K562 (cell line): ENCODE measurements around the gene PLEKHH2. TPM values are rescaled to one million over a fixed set of nuclear protein-coding genes. Genes with fewer than 3 reads are reported as not detected.
A peak's percentile ranks its signal among the peaks of the same experiment; 100 is the strongest.

ENCODE experiments used
- ATAC-seq: fragments of 200-7000 bp; cut with Tn5 transposase; 3 replicates; pipeline ENCODE4 v1.9.1; 2020; ENCODE audit warnings: moderate library complexity
- BruUV-seq: library from RNA; stranded (reverse); fragments of 400-500 nt; replicated peaks from 2 replicates; lab custom pipeline; 2021; lab: Mats Ljungman, UMichigan
- CTCF ChIA-PET: fragments of 300-600 bp; formaldehyde crosslinking; extraction: SDS; loops from one replicate; lab custom pipeline; 2021; ENCODE audit warnings: low intra/inter-chr PET ratio; lab: Yijun Ruan, JAX
- POLR2A ChIA-PET: fragments of 300-600, 350-650 bp; sonication (Branson Sonifier 250); formaldehyde crosslinking; extraction: SDS; loops from one replicate; lab custom pipeline; 2021; ENCODE audit warnings: antibody characterized with exemption, inconsistent platforms; lab: Yijun Ruan, JAX
- DNase-seq, 4 experiments: peaks; one replicate each; pipeline versions ENCODE4 v3.0.0 to v3.0.0-alpha.2; 2011 to 2018; ENCODE audit warnings: low spot score in 3 of 4, mixed read lengths in 3 of 4; ENCODE audit errors: extremely low read depth in 1 of 4
- FAIRE-seq: peaks from 2 replicates; lab custom pipeline; 2011; peaks lifted over from hg19 to GRCh38; lab: Jason Lieb, UNC
- H2AFZ ChIP-seq: 2 replicates; pipeline ENCODE4 v1.6.0; 2011; ENCODE audit warnings: low read depth, low read length, control low read depth, inconsistent platforms
- H3K27ac ChIP-seq: fragments of 200-600 bp; 3 replicates; pipeline ENCODE4 v1.8.0; 2011; ENCODE audit warnings: low read depth, mild to moderate bottlenecking, control low read depth, inconsistent platforms, low read length, moderate library complexity, mixed read lengths; ENCODE audit errors: extremely low read depth
- H3K27me3 ChIP-seq, 2 experiments: fragments of 300-600 bp in 1 of 2; 2 replicates in 1 of 2; 3 replicates in 1 of 2; pipeline versions ENCODE4 v1.6.0 to v1.8.0; 2011; ENCODE audit warnings: inconsistent platforms in 2 of 2, low read length in 2 of 2, mild to moderate bottlenecking in 1 of 2, mixed read lengths in 1 of 2, moderate library complexity in 1 of 2; ENCODE audit not compliant: control insufficient read depth in 2 of 2, insufficient read depth in 2 of 2
- H3K36me3 ChIP-seq: fragments of 300-600 bp; 3 replicates; pipeline ENCODE4 v1.8.0; 2011; ENCODE audit warnings: mild to moderate bottlenecking, low read length, inconsistent platforms; ENCODE audit not compliant: control insufficient read depth, insufficient read depth
- H3K4me1 ChIP-seq, 2 experiments: fragments of 200-600 bp in 1 of 2; replicated peaks in 1 of 2; 2 replicates in 1 of 2; 3 replicates in 1 of 2; pipeline versions ENCODE4 v1.5.1 to v1.8.0; 2011; ENCODE audit warnings: inconsistent platforms in 2 of 2, low read length in 2 of 2, mild to moderate bottlenecking in 1 of 2, mixed read lengths in 1 of 2, moderate library complexity in 1 of 2; ENCODE audit not compliant: control insufficient read depth in 2 of 2, insufficient read depth in 2 of 2
- H3K4me2 ChIP-seq: 2 replicates; pipeline ENCODE4 v1.6.1; 2011; ENCODE audit warnings: low read length, control low read depth, inconsistent platforms, mixed read lengths; ENCODE audit not compliant: insufficient read depth
- H3K4me3 ChIP-seq: fragments of 200-600 bp; sonication (generic), shearing (Covaris generic); 2 replicates; pipeline ENCODE4 v1.5.1; 2016; ENCODE audit warnings: control low read depth, inconsistent platforms
- H3K79me2 ChIP-seq: fragments of 200-600 bp; 3 replicates; pipeline ENCODE4 v1.8.0; 2011; ENCODE audit warnings: low read length, inconsistent platforms; ENCODE audit not compliant: control insufficient read depth, insufficient read depth
- H3K9ac ChIP-seq, 2 experiments: 2 replicates each; pipeline versions ENCODE4 v1.6.0 to v1.6.1; 2011; ENCODE audit warnings: low read depth in 2 of 2, low read length in 2 of 2, control low read depth in 1 of 2, inconsistent platforms in 1 of 2, mild to moderate bottlenecking in 1 of 2, mixed read lengths in 1 of 2; ENCODE audit not compliant: insufficient read depth in 1 of 2
- H3K9me1 ChIP-seq: one replicate; pipeline ENCODE4 v1.6.0; 2011; ENCODE audit warnings: inconsistent platforms, mild to moderate bottlenecking, low read length, moderate library complexity; ENCODE audit not compliant: control insufficient read depth, insufficient read depth
- H3K9me3 ChIP-seq: replicated peaks from 2 replicates; pipeline ENCODE4 v1.5.1; 2011; ENCODE audit warnings: low read depth, low read length, inconsistent platforms; ENCODE audit not compliant: control insufficient read depth, insufficient read depth
- H4K20me1 ChIP-seq: replicated peaks from 2 replicates; pipeline ENCODE4 v1.6.1; 2011; ENCODE audit warnings: low read length, inconsistent platforms, mixed read lengths; ENCODE audit not compliant: control insufficient read depth, insufficient read depth
- CBX1 ChIP-seq: sonication (generic); IDR thresholded peaks from 2 replicates; pipeline ENCODE4 v1.6.1; 2016; ENCODE audit warnings: antibody characterized with exemption, low read depth, mild to moderate bottlenecking
- COPS2 ChIP-seq: fragments of 450-650 bp; conservative IDR thresholded peaks from 2 replicates; pipeline ENCODE4 v1.6.1; 2016; ENCODE audit warnings: mild to moderate bottlenecking, moderate library complexity
- EZH2 ChIP-seq: IDR thresholded peaks from 2 replicates; pipeline ENCODE4 v1.6.1; 2012; ENCODE audit warnings: low read depth, mild to moderate bottlenecking, inconsistent platforms, low read length, borderline replicate concordance
- MCM7 ChIP-seq, 2 experiments: fragments of 450-650 bp; IDR thresholded peaks; 2 replicates each; pipeline ENCODE4 v1.6.1; 2016 to 2018
- RBM15 ChIP-seq: fragments of 200-400 bp; formaldehyde crosslinking; IDR thresholded peaks from 2 replicates; pipeline ENCODE4 v1.6.1; 2018; ENCODE audit warnings: mild to moderate bottlenecking, low read length, moderate library complexity; ENCODE audit not compliant: insufficient read depth
- RBM17 ChIP-seq: fragments of 200-400 bp; formaldehyde crosslinking; IDR thresholded peaks from 2 replicates; pipeline ENCODE4 v1.6.1; 2017; ENCODE audit warnings: low read depth, mild to moderate bottlenecking, low read length, borderline replicate concordance
- ZNF134 ChIP-seq: fragments of 250-450 bp; sonication (Bioruptor Pico); conservative IDR thresholded peaks from 2 replicates; pipeline ENCODE4 v1.4.0; 2020
- ZNF57 ChIP-seq: fragments of 450-650 bp; formaldehyde crosslinking; IDR thresholded peaks from 2 replicates; pipeline ENCODE4 v1.4.0; 2020; ENCODE audit warnings: mild to moderate bottlenecking, moderate library complexity
- WGBS: fragments of 100-300 bp; shearing (Covaris generic); methylation state at CpG from one replicate; pipeline ENCODE4 v1.1.6; 2016; ENCODE audit warnings: low coverage, mixed read lengths; ENCODE audit not compliant: insufficient coverage; ENCODE audit errors: missing lambda C conversion rate; 5-methylcytosine and 5-hydroxymethylcytosine counted together
- in situ Hi-C: fragments of 300-500 bp; cut with MboI; formaldehyde crosslinking; loops from 4 replicates; pipeline ENCODE4 v1.15.0; 2018; ENCODE audit warnings: inconsistent platforms, mixed read lengths
- intact Hi-C: fragments of 100-400 bp; cut with micrococcal nuclease; formaldehyde crosslinking; loops from 2 replicates; pipeline ENCODE4 v1.14.2; 2022
- polyA plus RNA-seq, 8 experiments: library from polyadenylated mRNA; depleted of rRNA in 4 of 8; stranded (reverse) in 5 of 8; unstranded in 3 of 8; fragments of >200 nt; fragmentation: Nextera tagmentation in 2 of 8; fragmentation: Illumina TruSeq in 1 of 8; extraction: Ambion mirVana in 2 of 8; extraction: Trizol in 1 of 8; gene quantifications; 2 replicates each; pipeline versions ENCODE4 v1.2.1 to v1.2.3, GENCODE V29; 2011 to 2014; ENCODE audit warnings: inconsistent platforms in 1 of 8, missing spikeins in 1 of 8
- total RNA-seq, 7 experiments: library from RNA; depleted of rRNA in 6 of 7; stranded (reverse); fragments of >200 nt in 6 of 7; fragmentation: Illumina TruSeq in 2 of 7; extraction: Trizol in 2 of 7; gene quantifications; 2 replicates each; pipeline versions ENCODE4 v1.2.1 to v1.2.3, GENCODE V29; 2011 to 2021; ENCODE audit warnings: low replicate concordance in 1 of 7
- TF ChIP-seq, protein P1 (sequence below): fragments of 450-650 bp; formaldehyde crosslinking; conservative IDR thresholded peaks from 2 replicates; pipeline ENCODE4 v1.4.0; 2022; ENCODE audit warnings: mild to moderate bottlenecking, missing genetic modification characterization
- TF ChIP-seq, protein P2 (sequence below): fragments of 250-450 bp; sonication (Bioruptor Pico); IDR thresholded peaks from 2 replicates; pipeline ENCODE4 v1.8.0; 2022; ENCODE audit warnings: inconsistent platforms

The PLEKHH2 gene
- total and polyA plus RNA-seq, 9 of the 15 experiments (the other 6 are each of a cell fraction or from before 2014, with no cell fraction given) = 0.77 to 13.5 (median 2.7) TPM

DNA sequence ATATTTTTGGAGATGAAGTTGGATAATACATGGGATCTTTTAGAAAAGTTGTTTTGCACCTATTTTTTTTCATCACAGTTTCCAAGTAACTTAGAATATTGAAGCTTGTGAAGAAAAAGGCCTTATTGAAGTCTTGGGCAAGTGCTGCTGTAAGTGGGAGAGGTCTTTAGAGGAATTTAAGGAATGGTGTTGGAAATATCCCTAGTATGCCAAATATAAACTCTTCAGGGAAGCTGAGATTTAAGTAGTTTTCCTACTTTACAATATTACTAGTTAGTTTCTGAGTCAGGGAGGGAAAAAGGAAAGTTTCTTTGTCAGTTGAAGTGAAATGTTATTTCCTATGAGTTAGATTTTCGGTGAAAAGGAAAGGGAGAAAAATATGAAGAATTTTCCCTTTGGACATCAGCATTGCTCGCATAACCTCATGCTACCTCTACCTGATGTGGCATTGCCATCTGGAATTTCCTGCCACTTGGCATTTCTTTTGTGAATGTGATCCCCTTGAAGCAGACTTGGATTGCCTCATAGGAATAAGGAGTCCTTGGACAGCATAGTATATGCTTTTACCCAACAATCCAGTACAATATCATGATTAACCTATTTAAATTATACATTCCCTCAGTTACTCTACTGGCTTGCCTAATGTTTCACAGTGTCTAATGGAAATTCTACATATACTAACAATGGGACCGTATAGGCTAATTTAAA is 12.1 kb downstream of the PLEKHH2 start:
- in situ Hi-C loops = no loop called here
- H3K9ac ChIP-seq = no peak overlapping the region
- H3K36me3 ChIP-seq = no peaks in the 10 kb centered on the region

More for the DNA sequence above, 12.1 kb downstream of the PLEKHH2 start:
- intact Hi-C loops = no loop called here
- BruUV-seq = no TSS peak
- TF ChIP-seq RBM17 (no peak), MCM7 (IDR thresholded peaks at IDR 0.05) (no peak), EZH2 (no peak), CBX1 (no peak), RBM15 (no peak), COPS2 (no peak), ZNF57 (CRISPR knock-in tag) (no peak), ZNF134 (CRISPR knock-in tag) (no peak)
- TF ChIP-seq, protein P1, sequence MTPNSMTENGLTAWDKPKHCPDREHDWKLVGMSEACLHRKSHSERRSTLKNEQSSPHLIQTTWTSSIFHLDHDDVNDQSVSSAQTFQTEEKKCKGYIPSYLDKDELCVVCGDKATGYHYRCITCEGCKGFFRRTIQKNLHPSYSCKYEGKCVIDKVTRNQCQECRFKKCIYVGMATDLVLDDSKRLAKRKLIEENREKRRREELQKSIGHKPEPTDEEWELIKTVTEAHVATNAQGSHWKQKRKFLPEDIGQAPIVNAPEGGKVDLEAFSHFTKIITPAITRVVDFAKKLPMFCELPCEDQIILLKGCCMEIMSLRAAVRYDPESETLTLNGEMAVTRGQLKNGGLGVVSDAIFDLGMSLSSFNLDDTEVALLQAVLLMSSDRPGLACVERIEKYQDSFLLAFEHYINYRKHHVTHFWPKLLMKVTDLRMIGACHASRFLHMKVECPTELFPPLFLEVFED (CRISPR knock-in tag) = no peak
- TF ChIP-seq, protein P2, sequence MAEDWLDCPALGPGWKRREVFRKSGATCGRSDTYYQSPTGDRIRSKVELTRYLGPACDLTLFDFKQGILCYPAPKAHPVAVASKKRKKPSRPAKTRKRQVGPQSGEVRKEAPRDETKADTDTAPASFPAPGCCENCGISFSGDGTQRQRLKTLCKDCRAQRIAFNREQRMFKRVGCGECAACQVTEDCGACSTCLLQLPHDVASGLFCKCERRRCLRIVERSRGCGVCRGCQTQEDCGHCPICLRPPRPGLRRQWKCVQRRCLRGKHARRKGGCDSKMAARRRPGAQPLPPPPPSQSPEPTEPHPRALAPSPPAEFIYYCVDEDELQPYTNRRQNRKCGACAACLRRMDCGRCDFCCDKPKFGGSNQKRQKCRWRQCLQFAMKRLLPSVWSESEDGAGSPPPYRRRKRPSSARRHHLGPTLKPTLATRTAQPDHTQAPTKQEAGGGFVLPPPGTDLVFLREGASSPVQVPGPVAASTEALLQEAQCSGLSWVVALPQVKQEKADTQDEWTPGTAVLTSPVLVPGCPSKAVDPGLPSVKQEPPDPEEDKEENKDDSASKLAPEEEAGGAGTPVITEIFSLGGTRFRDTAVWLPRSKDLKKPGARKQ (CRISPR knock-in tag) = no peak
- Histone ChIP-seq H2AFZ (no peak overlapping the region), H3K27me3 (no peaks in the 10 kb centered on the region), H3K4me3 (no peak overlapping the region), H3K4me1 (no peaks in the 10 kb centered on the region), H3K9me1 (no peaks in the 10 kb centered on the region), H3K79me2 (no peaks in the 10 kb centered on the region), H3K4me2 (no peak overlapping the region), H3K27ac (no peak overlapping the region), H3K9me3 (no peaks in the 10 kb centered on the region), H4K20me1 (no peaks in the 10 kb centered on the region)
- DNase-seq (no peak), FAIRE-seq (peak; percentile 42), ATAC-seq (no peak)
- 45% methylated on average over 3 of the region's 3 CpGs for WGBS
- ChIA-PET POLR2A (interaction anchor here (2.3 kb wide), 1 partner anchor 12 kb away, joined by 6 read pairs; the partner anchor contains the start of gene PLEKHH2), CTCF (no interaction called here)
